HepG2 (cell line): ENCODE data around the gene PMEPA1. TPM values are rescaled to one million over a fixed set of nuclear protein-coding genes. Genes with fewer than 3 reads are reported as not detected.

Experiments used
- ATAC-seq: fragments of 200-7000 bp; cut with Tn5 transposase; 3 replicates; pipeline ENCODE4 v1.9.1; 2020; ENCODE audit warnings: mild to moderate bottlenecking, moderate library complexity
- BruUV-seq: library from RNA; stranded (reverse); fragments of 400-500 nt; replicated peaks from 2 replicates; lab custom pipeline; 2021; lab: Mats Ljungman, UMichigan
- CTCF ChIA-PET: fragments of 300-600 bp; formaldehyde crosslinking; extraction: SDS; loops from one replicate; lab custom pipeline; 2021; ENCODE audit warnings: low total read pairs, inconsistent platforms, low intra/inter-chr PET ratio; lab: Yijun Ruan, JAX
- POLR2A ChIA-PET: fragments of 350-600 bp; sonication (Branson Sonifier 250); formaldehyde crosslinking; loops from one replicate; lab custom pipeline; 2020; ENCODE audit warnings: antibody characterized with exemption, inconsistent platforms; lab: Yijun Ruan, JAX
- DNase-seq: peaks from one replicate; pipeline ENCODE4 v3.0.0-alpha.2; 2015; ENCODE audit warnings: low spot score
- FAIRE-seq: peaks from 3 replicates; lab custom pipeline; 2011; peaks lifted over from hg19 to GRCh38; lab: Jason Lieb, UNC
- H2AFZ ChIP-seq: one replicate; pipeline ENCODE4 v1.6.1; 2011; ENCODE audit warnings: low read length, inconsistent platforms
- H3K27ac ChIP-seq: fragments of 300-600 bp; 3 replicates; pipeline ENCODE4 v1.8.0; 2011; ENCODE audit warnings: mixed run types, mild to moderate bottlenecking, mixed read lengths, low read length, inconsistent platforms; ENCODE audit not compliant: insufficient read depth; ENCODE audit errors: extremely low read length
- H3K27me3 ChIP-seq, 2 experiments: fragments of 200-600 bp in 1 of 2; 2 replicates in 1 of 2; 3 replicates in 1 of 2; pipeline versions ENCODE4 v1.6.0 to v1.8.0; 2011; ENCODE audit warnings: low read length in 2 of 2, mild to moderate bottlenecking in 2 of 2, moderate library complexity in 2 of 2, inconsistent platforms in 1 of 2; ENCODE audit not compliant: insufficient read depth in 2 of 2, control insufficient read depth in 1 of 2
- H3K36me3 ChIP-seq, 2 experiments: fragments of 200-600 bp in 1 of 2; replicated peaks in 1 of 2; 2 replicates in 1 of 2; 3 replicates in 1 of 2; pipeline versions ENCODE4 v1.5.1 to v1.8.0; 2011; ENCODE audit warnings: low read length in 2 of 2, inconsistent platforms in 1 of 2; ENCODE audit not compliant: insufficient read depth in 2 of 2, control insufficient read depth in 1 of 2
- H3K4me1 ChIP-seq: 2 replicates; pipeline ENCODE4 v1.5.1; 2012; ENCODE audit warnings: low read length, inconsistent platforms; ENCODE audit not compliant: insufficient read depth
- H3K4me2 ChIP-seq: 2 replicates; pipeline ENCODE4 v1.6.0; 2011; ENCODE audit warnings: low read depth, low read length, inconsistent platforms
- H3K4me3 ChIP-seq, 3 experiments: fragments of 200-600 bp in 1 of 3; sonication (generic), shearing (Covaris generic) in 1 of 3; replicated peaks in 1 of 3; 2 replicates each; pipeline ENCODE4 v1.5.1; 2011 to 2016; ENCODE audit warnings: low read length in 3 of 3, inconsistent platforms in 2 of 3, low read depth in 2 of 3, mild to moderate bottlenecking in 2 of 3, control low read depth in 1 of 3, mixed read lengths in 1 of 3; ENCODE audit not compliant: insufficient read depth in 1 of 3
- H3K79me2 ChIP-seq: one replicate; pipeline ENCODE4 v1.6.1; 2011; ENCODE audit warnings: low read length, inconsistent platforms; ENCODE audit not compliant: insufficient read depth
- H3K9ac ChIP-seq: 2 replicates; pipeline ENCODE4 v1.6.0; 2011; ENCODE audit warnings: mild to moderate bottlenecking, low read depth, low read length, inconsistent platforms; ENCODE audit not compliant: insufficient read depth
- H3K9me3 ChIP-seq: 2 replicates; pipeline ENCODE4 v1.5.1; 2012; ENCODE audit warnings: mild to moderate bottlenecking, low read length
- H4K20me1 ChIP-seq: 2 replicates; pipeline ENCODE4 v1.6.0; 2011; ENCODE audit warnings: inconsistent platforms, mild to moderate bottlenecking, low read length, moderate library complexity; ENCODE audit not compliant: insufficient read depth
- AGO2 ChIP-seq: fragments of 200-400 bp; formaldehyde crosslinking; optimal IDR thresholded peaks from 2 replicates; pipeline ENCODE3; 2017; ENCODE audit warnings: mild to moderate bottlenecking, low read depth, low read length, moderate library complexity
- CBX1 ChIP-seq: IDR thresholded peaks from one replicate; pipeline ENCODE4 v1.6.1; 2016; ENCODE audit warnings: antibody characterized with exemption, low read depth
- EP300 ChIP-seq, 3 experiments: sonication (generic) in 1 of 3; formaldehyde crosslinking in 1 of 3; IDR thresholded peaks; 2 replicates each; pipeline versions ENCODE4 v1.5.1 to v1.6.1; 2011 to 2020; ENCODE audit warnings: low read depth in 2 of 3, low read length in 2 of 3, borderline replicate concordance in 1 of 3, improper control_type of control experiment in 1 of 3, mild to moderate bottlenecking in 1 of 3, missing genetic modification reagents in 1 of 3, moderate library complexity in 1 of 3
- KDM5A ChIP-seq: fragments of 200-600 bp; sonication (generic); IDR thresholded peaks from 2 replicates; pipeline ENCODE4 v1.7.0; 2018; ENCODE audit warnings: antibody characterized with exemption, mild to moderate bottlenecking, low read length, borderline replicate concordance
- KLF15 ChIP-seq: sonication (generic); formaldehyde crosslinking; IDR thresholded peaks from 2 replicates; pipeline ENCODE4 v1.8.1; 2023; ENCODE audit warnings: borderline replicate concordance, mild to moderate bottlenecking, inconsistent platforms, missing genetic modification reagents, mixed read lengths
- MIXL1 ChIP-seq: IDR thresholded peaks from 2 replicates; pipeline ENCODE4 v1.6.1; 2016
- PHF21A ChIP-seq: sonication (generic); formaldehyde crosslinking; IDR thresholded peaks from 2 replicates; pipeline ENCODE4 v1.5.0; 2020; ENCODE audit warnings: mild to moderate bottlenecking, missing genetic modification reagents
- SMARCE1 ChIP-seq: fragments of 450-650 bp; IDR thresholded peaks from 2 replicates; pipeline ENCODE4 v1.6.1; 2017; ENCODE audit warnings: borderline replicate concordance
- TEAD2 ChIP-seq: sonication (generic); formaldehyde crosslinking; IDR thresholded peaks from 2 replicates; pipeline ENCODE4 v1.9.0; 2021; ENCODE audit warnings: missing genetic modification reagents
- ZNF557 ChIP-seq: sonication (generic); formaldehyde crosslinking; IDR thresholded peaks from 2 replicates; pipeline ENCODE4 v1.4.0; 2020; ENCODE audit warnings: missing genetic modification reagents
- WGBS: methylation state at CpG from one replicate; pipeline ENCODE4 v1.1.6; 2017; ENCODE audit warnings: low lambda C conversion rate; 5-methylcytosine and 5-hydroxymethylcytosine counted together
- in situ Hi-C: cut with HindIII; loops from 2 replicates; pipeline ENCODE4 v1.10.0; 2017; ENCODE audit warnings: low pct_unique_long_range_greater_than_20kb; ENCODE audit not compliant: extremely low pct_ligation_motif_present
- intact Hi-C: fragments of 100-400 bp; cut with micrococcal nuclease; formaldehyde crosslinking; loops from one replicate; pipeline ENCODE4 v1.10.0; 2022; ENCODE audit not compliant: unreplicated experiment
- polyA plus RNA-seq, 8 experiments: library from polyadenylated mRNA; depleted of rRNA in 3 of 8; stranded (reverse) in 7 of 8; unstranded in 1 of 8; fragments of >200 nt; fragmentation: Illumina TruSeq in 4 of 8; extraction: Trizol in 4 of 8; gene quantifications; 2 replicates each; pipeline versions ENCODE4 v1.2.1 to v1.2.3, GENCODE V29; 2011 to 2016; ENCODE audit warnings: low read depth in 4 of 8, missing spikeins in 1 of 8, mixed read lengths in 1 of 8; ENCODE audit not compliant: insufficient read depth in 1 of 8
- total RNA-seq, 5 experiments: library from RNA; depleted of rRNA; stranded (reverse); fragments of >200 nt; fragmentation: Illumina TruSeq; extraction: Trizol; gene quantifications; 2 replicates each; pipeline ENCODE4 v1.2.3, GENCODE V29; 2016; ENCODE audit warnings: low read depth in 1 of 5
- TF ChIP-seq, protein P1 (sequence below): sonication (generic); formaldehyde crosslinking; conservative IDR thresholded peaks from 2 replicates; pipeline ENCODE4 v1.4.0; 2020; ENCODE audit warnings: missing genetic modification reagents
- TF ChIP-seq, protein P2 (sequence below): sonication (generic); formaldehyde crosslinking; IDR thresholded peaks from one replicate; pipeline ENCODE4 v1.5.1; 2020; ENCODE audit warnings: mild to moderate bottlenecking, missing genetic modification reagents; ENCODE audit errors: not compliant biosample characterization
- TF ChIP-seq, protein P3 (sequence below): sonication (generic); formaldehyde crosslinking; IDR thresholded peaks from 2 replicates; pipeline ENCODE4 v1.9.0; 2022; ENCODE audit warnings: low read depth, missing genetic modification reagents

Gene PMEPA1
- total and polyA plus RNA-seq, 2 of the 13 experiments (the other 11 are each of a cell fraction or from before 2014, with no cell fraction given): not detected

DNA sequence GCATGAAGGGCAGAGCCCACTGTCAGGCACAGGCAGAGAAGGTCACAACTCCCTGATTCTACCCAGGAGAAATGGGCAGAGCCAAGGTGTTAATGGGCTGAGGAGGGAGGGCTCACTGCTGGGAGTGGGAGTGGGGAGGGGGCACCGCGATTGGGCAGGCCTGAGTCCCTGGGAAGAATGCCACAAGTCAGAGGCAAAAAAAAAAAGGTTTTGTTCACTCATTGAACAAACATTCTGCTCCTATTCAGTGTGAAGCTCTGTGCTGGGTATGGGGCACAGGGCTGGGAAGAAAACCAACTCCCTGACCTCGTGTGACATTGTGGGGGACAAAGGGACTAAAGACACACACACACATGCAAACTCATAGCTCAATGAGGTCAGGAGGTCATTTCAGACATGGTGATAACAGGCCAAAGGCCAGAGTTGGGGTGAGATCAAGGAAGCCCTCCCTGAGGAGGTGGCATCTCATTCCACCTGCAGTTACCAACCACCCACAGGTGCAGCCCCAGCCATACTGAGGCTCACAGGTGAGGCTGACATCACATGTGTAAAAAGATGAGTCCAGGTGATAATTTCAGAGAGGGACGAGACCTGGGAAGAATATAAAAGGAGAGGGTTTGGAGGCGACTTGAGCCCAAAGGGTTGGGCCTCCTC lies 3.2 kb upstream of the PMEPA1 start:
- no TSS peak for BruUV-seq
- peaks cover 21 to 67% of the 10 kb centered on the region in 2 experiments for H3K27me3 ChIP-seq
- no peaks in the 10 kb centered on the region for H3K4me1 ChIP-seq
- H2AFZ ChIP-seq: no peak overlapping the region
- peaks cover 4% of the 10 kb centered on the region; the same call in 1 of the 2 replicates for H4K20me1 ChIP-seq
- no peak overlapping the region for H3K4me2 ChIP-seq
- no peak overlapping the region for H3K9ac ChIP-seq
- WGBS: 5% methylated on average over 5 of the region's 5 CpGs
- ATAC-seq (no peak), FAIRE-seq (no peak), DNase-seq (no peak)
- intact Hi-C loops: no loop called here
- H3K9me3 ChIP-seq: no peaks in the 10 kb centered on the region
- H3K79me2 ChIP-seq: no peaks in the 10 kb centered on the region
- in situ Hi-C loops: no loop called here
- H3K27ac ChIP-seq: no peak overlapping the region
- no peaks in the 10 kb centered on the region for H3K36me3 ChIP-seq
- ChIA-PET POLR2A (no interaction called here), CTCF (no interaction called here)
- no peak overlapping the region for H3K4me3 ChIP-seq
- TF ChIP-seq, protein P1, sequence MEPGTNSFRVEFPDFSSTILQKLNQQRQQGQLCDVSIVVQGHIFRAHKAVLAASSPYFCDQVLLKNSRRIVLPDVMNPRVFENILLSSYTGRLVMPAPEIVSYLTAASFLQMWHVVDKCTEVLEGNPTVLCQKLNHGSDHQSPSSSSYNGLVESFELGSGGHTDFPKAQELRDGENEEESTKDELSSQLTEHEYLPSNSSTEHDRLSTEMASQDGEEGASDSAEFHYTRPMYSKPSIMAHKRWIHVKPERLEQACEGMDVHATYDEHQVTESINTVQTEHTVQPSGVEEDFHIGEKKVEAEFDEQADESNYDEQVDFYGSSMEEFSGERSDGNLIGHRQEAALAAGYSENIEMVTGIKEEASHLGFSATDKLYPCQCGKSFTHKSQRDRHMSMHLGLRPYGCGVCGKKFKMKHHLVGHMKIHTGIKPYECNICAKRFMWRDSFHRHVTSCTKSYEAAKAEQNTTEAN (CRISPR knock-in tag): no peak
- TF ChIP-seq SMARCE1 (no peak), EP300 (IDR thresholded peaks at IDR 0.05; ENCODE audit: low read depth in 2 of 2, low read length in 2 of 2) (no peak), EP300 (CRISPR knock-in tag; IDR thresholded peaks at IDR 0.05; ENCODE audit: borderline replicate concordance) (no peak), ZNF557 (no peak), TEAD2 (no peak), CBX1 (no peak), PHF21A (no peak), MIXL1 (CRISPR knock-in tag) (no peak), AGO2 (no peak), KDM5A (no peak), KLF15 (CRISPR knock-in tag) (no peak)
- TF ChIP-seq, protein P2, sequence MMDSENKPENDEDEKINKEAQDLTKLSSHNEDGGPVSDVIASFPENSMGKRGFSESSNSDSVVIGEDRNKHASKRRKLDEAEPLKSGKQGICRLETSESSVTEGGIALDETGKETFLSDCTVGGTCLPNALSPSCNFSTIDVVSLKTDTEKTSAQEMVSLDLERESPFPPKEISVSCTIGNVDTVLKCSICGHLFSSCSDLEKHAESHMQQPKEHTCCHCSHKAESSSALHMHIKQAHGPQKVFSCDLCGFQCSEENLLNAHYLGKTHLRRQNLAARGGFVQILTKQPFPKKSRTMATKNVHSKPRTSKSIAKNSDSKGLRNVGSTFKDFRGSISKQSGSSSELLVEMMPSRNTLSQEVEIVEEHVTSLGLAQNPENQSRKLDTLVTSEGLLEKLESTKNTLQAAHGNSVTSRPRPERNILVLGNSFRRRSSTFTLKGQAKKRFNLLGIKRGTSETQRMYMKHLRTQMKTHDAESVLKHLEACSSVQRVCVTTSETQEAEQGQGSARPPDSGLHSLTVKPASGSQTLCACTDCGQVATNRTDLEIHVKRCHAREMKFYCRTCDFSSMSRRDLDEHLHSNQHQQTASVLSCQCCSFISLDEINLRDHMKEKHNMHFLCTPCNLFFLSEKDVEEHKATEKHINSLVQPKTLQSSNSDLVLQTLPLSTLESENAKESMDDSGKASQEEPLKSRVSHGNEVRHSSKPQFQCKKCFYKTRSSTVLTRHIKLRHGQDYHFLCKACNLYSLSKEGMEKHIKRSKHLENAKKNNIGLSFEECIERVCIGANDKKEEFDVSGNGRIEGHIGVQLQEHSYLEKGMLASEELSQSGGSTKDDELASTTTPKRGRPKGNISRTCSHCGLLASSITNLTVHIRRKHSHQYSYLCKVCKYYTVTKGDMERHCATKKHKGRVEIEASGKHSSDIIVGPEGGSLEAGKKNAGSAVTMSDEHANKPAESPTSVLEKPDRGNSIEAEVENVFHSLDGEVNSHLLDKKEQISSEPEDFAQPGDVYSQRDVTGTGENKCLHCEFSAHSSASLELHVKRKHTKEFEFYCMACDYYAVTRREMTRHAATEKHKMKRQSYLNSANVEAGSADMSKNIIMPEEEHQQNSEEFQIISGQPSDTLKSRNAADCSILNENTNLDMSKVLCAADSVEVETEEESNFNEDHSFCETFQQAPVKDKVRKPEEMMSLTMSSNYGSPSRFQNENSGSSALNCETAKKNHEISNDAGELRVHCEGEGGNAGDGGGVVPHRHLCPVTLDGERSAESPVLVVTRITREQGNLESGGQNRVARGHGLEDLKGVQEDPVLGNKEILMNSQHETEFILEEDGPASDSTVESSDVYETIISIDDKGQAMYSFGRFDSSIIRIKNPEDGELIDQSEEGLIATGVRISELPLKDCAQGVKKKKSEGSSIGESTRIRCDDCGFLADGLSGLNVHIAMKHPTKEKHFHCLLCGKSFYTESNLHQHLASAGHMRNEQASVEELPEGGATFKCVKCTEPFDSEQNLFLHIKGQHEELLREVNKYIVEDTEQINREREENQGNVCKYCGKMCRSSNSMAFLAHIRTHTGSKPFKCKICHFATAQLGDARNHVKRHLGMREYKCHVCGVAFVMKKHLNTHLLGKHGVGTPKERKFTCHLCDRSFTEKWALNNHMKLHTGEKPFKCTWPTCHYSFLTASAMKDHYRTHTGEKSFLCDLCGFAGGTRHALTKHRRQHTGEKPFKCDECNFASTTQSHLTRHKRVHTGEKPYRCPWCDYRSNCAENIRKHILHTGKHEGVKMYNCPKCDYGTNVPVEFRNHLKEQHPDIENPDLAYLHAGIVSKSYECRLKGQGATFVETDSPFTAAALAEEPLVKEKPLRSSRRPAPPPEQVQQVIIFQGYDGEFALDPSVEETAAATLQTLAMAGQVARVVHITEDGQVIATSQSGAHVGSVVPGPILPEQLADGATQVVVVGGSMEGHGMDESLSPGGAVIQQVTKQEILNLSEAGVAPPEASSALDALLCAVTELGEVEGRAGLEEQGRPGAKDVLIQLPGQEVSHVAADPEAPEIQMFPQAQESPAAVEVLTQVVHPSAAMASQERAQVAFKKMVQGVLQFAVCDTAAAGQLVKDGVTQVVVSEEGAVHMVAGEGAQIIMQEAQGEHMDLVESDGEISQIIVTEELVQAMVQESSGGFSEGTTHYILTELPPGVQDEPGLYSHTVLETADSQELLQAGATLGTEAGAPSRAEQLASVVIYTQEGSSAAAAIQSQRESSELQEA (CRISPR knock-in tag): no peak
- TF ChIP-seq, protein P3, sequence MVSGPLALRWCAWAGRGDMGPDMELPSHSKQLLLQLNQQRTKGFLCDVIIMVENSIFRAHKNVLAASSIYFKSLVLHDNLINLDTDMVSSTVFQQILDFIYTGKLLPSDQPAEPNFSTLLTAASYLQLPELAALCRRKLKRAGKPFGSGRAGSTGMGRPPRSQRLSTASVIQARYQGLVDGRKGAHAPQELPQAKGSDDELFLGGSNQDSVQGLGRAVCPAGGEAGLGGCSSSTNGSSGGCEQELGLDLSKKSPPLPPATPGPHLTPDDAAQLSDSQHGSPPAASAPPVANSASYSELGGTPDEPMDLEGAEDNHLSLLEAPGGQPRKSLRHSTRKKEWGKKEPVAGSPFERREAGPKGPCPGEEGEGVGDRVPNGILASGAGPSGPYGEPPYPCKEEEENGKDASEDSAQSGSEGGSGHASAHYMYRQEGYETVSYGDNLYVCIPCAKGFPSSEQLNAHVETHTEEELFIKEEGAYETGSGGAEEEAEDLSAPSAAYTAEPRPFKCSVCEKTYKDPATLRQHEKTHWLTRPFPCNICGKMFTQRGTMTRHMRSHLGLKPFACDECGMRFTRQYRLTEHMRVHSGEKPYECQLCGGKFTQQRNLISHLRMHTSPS (CRISPR knock-in tag): no peak
